HG03378 (cell line): ENCODE data around the gene ARL6IP6.

ENCODE experiments used
- ATAC-seq: cut with Tn5 transposase; IDR thresholded peaks from one replicate; pipeline ENCODE4 v1.9.1; 2021; ENCODE audit warnings: mild to moderate bottlenecking, moderate library complexity; ENCODE audit not compliant: unreplicated experiment

ARL6IP6 gene

DNA sequence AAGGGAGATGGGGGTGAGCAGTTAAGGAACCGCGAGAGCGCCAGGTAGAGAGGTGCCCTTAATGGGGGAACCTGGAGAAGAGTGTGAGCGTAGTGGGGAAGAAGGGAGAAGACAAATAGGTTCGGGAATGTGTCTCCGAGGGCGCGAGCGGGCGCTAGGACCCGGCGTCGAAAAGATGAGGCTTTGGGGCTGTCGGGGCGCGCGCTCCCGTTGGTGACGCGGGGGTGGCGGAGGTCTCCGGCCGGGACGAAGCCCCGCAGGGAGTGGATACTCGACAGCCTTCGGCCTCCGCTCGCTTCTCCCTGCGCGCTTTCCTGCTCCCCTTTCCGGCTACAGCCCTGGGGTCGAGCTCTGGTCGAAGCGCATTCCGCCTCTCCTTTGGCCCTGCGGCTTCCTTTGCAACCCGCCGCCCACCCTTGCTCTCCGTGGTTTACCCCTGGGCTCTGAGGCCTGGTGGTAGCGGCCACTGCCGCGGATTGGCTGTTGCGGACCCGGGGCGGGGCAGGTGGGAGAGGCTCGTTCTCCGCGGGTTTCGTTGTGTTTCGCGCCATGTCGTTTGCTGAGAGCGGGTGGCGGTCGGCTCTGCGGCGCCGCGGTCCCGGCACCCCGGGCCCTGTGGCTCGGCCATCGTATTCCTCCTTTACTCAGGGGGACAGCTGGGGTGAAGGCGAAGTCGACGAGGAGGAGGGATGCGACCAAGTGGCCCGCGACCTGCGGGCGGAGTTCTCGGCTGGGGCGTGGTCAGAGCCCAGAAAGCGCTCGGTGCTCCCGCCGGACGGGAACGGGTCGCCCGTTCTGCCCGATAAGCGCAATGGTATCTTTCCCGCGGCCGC is at the start of gene ARL6IP6:
Gene ARL6IP6, plus strand, starts transcription at position 545 of the 833 bp plus-strand sequence. Its CDS starts 5 bp downstream, at position 550.
- ATAC-seq, result peak; percentile 69

DNA sequence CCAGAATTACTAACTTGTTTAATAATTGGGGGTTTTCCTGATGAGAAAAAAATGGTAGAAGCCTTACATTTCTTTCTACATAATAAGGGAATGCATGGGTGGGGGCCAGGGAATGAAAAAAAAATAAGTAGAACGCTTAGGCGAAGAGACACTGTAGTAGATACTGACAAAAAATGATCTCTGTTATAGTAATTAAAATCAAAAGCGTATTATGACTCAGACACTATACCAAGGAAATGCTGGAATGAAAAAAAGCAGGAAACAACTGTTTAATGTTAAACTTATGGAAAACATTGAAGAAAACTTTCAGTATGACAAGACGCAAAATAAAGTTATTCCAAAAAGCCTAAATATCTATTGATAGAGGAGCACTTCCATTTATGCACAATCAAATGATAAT is 44.1 kb upstream of the ARL6IP6 start:
- no peak for ATAC-seq

DNA sequence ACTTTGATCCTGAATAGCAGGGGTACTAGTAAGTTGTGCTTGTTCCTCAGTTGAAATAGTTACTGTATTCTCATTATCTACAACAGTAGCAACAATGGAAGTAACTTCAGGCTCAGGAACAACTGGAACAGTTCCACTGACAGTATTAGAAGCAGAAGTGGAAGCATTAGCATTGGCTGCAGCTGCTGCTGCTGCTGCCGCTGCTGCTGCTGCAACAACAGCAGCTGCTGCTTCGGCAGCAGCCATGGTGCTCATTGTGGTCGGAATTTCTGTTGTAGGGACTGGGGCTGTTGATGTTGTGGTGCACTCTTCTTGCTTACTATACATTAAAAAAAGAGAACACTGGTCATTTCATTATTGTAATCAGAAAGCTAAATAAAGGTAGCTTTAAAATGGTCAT is 42.0 kb upstream of the ARL6IP6 start:
- ATAC-seq, result no peak

- no peak for ATAC-seq
These were observed 39.6 kb upstream of the ARL6IP6 start for GRCh38 chr2:152678808-152679207.

DNA sequence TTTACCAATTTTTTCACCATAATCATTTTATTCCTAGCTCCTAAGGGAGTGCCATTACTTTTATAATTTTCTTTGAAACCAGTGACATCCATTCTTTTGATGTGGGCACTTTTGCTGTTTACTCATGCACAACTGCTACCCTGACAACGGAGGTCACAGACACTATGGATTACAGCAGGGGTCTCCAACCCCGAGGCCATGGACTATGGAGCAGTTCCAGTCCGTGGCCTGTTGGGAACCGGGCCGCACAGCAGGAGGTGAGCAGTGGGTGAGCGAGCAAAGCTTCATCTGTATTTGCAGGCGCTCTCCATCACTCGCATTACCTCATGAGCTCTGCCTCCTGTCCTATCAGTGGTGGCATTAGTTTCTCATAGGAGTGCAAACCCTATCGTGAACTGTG is 35.8 kb upstream of the ARL6IP6 start:
- no peak for ATAC-seq

- no peak for ATAC-seq
These were observed 35.0 kb upstream of the ARL6IP6 start for GRCh38 chr2:152683400-152683799.

DNA sequence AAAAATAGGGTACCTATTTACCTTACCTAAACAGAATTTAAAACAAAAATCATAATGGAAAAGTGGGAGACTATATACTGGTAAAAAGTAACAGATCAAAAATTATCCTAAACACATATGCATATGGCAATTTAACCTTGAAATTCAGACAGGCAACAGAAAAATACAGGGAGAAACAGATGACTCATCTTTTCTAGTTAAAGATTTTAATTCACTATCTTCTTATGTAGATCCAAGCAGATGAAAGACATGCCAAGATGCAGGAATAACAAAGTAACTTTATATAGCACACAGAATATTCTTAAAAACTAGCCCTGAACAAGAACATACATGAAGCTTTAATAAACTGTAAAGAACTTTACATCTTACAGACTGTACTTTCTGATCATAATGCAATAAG is 32.1 kb upstream of the ARL6IP6 start:
- no peak for ATAC-seq

DNA sequence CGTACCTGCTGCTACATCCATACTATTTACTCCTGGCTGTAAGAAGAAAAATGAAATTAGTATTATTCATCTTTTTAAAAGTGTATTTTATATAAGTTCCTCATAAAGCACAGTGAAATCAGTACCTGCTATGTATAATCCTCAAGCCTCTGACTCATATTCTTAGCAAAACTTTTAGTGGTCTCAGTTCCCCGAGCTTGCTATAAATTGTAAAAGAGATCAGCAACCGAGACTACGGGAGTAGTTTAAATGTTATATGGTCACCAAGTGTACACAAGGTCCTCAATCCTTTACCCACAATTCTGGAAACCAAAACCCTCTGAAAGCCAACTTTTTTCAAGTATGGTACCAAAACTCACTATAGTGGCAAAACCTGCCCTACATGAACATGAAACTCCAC is 25.4 kb upstream of the ARL6IP6 start:
- peak; percentile 92 for ATAC-seq

DNA sequence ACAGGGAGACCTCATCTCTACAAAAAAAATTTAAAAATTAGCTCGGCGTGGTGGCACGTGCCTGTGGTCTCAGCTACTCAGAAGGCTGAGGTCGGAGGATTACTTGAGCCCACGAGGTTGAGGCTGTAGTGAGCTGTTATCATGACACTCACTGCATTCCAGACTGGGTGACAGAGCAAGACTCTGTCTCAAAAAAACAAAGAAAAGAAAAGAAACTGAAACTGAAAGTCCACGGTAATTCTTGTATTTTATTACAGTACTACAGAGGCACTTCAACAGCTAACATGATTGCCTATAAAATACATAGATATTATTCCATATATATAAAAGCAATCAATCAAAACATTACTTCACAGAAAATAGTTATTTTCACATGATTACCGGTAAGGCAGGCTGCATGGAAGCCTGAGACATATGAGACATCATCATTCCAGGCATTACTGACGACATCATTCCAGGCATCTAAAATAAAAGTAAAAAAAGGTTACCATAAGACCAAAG is 24.2 kb upstream of the ARL6IP6 start:
- ATAC-seq, result peak; percentile 49

- no peak for ATAC-seq
These were observed 22.7 kb upstream of the ARL6IP6 start for GRCh38 chr2:152695763-152696162.

DNA sequence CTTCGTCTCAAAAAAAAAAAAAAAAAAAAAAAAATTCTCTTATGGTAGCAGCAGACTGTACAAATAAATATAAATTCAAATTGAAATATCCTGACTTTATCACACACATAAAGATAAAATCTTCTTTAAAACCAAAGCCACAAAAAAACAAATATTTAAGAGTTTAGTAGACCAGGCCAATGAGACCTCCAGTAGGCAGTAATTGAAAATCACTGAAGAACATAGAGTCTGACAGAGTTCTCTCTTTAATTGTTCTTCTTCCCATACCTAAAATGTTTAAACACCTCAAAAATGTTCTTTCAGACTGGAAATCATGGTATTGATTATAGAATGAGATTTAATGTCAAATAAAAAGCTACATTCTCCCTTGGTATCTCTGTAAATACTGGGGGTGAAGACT is 21.9 kb upstream of the ARL6IP6 start:
- no peak for ATAC-seq

GRCh38 chr2:152701198-152701597 is 17.2 kb upstream of the ARL6IP6 start:
- ATAC-seq, result no peak

GRCh38 chr2:152706477-152707021 is 11.9 kb upstream of the ARL6IP6 start:
- no peak for ATAC-seq

DNA sequence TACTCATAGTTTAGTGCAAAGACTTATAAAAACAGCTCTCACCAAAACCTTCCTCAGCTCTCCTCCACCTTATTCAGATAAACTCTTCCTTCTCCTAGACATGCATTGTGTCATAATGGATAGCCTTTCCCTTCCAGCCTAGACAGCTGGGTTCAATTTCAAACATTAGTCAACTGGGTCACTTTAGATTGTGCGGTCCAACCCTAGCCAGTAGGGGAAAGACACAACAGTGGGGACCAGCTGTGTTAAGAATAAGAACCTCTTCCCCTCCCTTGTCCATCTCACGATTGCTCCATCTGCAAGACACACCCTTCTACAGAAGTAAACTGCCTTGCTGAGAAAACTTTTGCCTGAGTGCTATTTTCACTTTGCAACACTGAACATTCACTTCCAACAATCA is 9.7 kb upstream of the ARL6IP6 start:
- no peak for ATAC-seq

GRCh38 chr2:152710713-152711112 is 7.7 kb upstream of the ARL6IP6 start:
- no peak for ATAC-seq

DNA sequence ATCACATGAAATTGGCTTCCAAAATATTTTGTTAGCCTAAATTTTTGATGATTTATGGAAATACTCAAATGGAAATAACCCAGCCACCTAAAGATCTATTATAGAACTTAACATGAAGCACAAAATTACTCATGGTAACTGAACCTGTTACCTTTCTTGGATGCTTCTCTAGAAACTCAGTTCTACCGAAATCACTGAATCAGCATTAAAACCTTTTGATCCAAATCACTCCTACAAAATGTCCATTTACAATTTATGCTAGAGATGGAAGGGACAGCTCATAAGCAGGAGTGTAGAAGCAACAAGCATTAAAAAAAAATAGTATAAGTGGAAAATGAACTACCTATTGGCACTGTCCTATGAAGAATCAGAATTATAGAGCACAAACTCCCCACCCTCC is 3.3 kb upstream of the ARL6IP6 start:
- no peak for ATAC-seq

- no peak for ATAC-seq
These were observed 2.5 kb upstream of the ARL6IP6 start for GRCh38 chr2:152715854-152716428.

DNA sequence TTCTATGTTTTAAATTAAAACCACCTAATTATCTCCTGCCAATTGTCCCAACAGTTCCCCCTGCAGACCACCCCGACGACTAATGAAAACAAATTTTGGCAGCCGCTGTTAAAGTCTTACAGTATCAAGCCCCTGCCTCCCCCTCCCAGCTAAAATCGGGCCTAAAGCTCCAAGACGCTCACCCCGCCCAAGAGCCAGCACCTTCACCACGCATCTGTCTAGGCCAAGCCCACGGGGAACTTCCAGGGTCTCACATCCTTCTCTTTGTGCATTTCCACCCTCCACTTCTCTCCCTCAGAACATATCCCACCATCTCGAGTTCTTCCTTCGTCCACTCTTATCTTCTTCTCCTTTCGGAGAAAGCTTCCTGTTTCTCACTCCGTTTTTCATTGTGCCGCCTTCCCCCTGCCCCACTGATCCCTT is 1.6 kb upstream of the ARL6IP6 start:
- ATAC-seq, result peak; percentile 0

- ATAC-seq, result peak; percentile 72
These were observed 968 bp upstream of the ARL6IP6 start, which contains the start of gene PRPF40A for GRCh38 chr2:152717228-152718075. Gene PRPF40A, minus strand, starts transcription at chr2:152717461. Its CDS starts 22 bp downstream, at chr2:152717439.

- ATAC-seq, result peak; percentile 34
These were observed 657 bp downstream of the ARL6IP6 start for GRCh38 chr2:152718909-152719645.
